GM12872 (cell line): ENCODE results near the gene CLN5.

Experiments used
- CTCF ChIP-seq: IDR thresholded peaks from 3 replicates; pipeline ENCODE4 v1.5.1; 2011; ENCODE audit warnings: low read depth, mild to moderate bottlenecking, low read length, moderate library complexity; ENCODE audit not compliant: insufficient read depth

Gene CLN5

GRCh38 chr13:76954538-76954937, 37.3 kb upstream of the CLN5 start:
- no peak for TF ChIP-seq CTCF

- TF ChIP-seq CTCF, result no peak
Observed at GRCh38 chr13:76955193-76955592, 36.7 kb upstream of the CLN5 start.

GRCh38 chr13:76955661-76956060, 36.2 kb upstream of the CLN5 start:
- no peak for TF ChIP-seq CTCF

- no peak for TF ChIP-seq CTCF
Observed at GRCh38 chr13:76958841-76959432, 32.9 kb upstream of the CLN5 start.

GRCh38 chr13:76965759-76966421, 26.0 kb upstream of the CLN5 start:
- TF ChIP-seq CTCF, result no peak

- TF ChIP-seq CTCF, result no peak
Observed at GRCh38 chr13:76967031-76967430, 24.9 kb upstream of the CLN5 start.

GRCh38 chr13:76968041-76968440, 23.8 kb upstream of the CLN5 start:
- TF ChIP-seq CTCF, result no peak
